HG03045 (cell line): ENCODE data around the gene HGFAC.
A peak's percentile ranks its signal among the peaks of the same experiment; 100 is the strongest.

ENCODE experiments used
- ATAC-seq: cut with Tn5 transposase; IDR thresholded peaks from one replicate; pipeline ENCODE4 v1.9.1; 2021; ENCODE audit warnings: mild to moderate bottlenecking, moderate library complexity; ENCODE audit not compliant: unreplicated experiment

Gene HGFAC

DNA sequence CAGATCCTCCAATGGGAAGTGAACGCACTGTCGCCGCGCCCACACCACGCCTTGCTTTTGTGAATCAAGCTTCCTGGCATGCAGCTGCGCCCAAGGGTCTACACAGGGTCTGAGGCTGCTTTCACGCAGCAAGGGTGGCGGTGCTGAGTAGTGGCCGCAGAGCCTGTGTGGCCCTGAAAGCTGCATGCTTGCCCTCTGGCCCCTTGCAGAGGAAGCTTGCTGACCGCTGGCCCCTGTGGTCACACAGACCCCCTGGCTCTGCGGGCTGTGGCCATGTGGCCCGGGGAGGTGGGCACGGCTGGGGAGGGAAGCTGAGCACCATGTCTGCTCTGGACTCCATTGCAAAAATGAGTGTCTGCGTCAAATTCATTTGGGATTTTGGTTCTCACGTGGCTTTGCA is 30.1 kb downstream of the HGFAC start:
- no peak for ATAC-seq

DNA sequence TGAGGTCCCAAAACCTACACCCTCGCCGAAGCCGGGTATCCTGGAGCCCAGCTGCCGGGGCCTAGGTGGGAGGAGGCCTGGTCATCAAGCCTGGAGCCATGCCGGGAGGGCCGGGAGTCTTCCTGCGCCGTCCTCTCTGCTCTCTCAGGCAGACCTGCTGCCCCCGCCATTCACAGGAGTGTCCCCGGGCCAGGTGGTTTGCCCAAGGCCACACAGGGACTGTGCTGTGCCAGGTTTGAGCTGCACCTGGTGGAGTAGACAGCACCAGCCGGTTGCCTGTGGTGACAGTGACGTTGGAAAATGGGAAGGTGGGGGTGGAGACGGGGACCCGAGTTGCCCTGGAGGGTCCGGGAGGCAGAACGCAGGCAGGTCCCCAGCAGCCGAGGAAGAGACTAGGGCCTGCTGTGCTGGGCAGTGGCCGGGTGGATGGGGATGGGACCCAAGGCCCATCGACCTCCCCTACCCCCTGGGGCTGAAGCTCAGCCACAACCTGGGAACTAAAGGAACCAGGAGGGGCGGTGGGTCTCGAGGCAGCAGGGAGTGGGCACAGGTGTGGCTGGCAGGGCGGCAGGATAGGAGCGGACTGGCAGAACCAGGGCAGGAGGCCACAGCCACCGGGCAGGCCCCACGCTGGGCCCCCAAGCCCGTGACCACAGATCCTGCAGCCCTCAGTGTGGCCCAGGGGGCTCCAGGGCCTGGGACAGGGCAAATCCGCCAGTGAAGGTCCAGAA is 30.8 kb downstream of the HGFAC start:
- ATAC-seq: no peak

DNA sequence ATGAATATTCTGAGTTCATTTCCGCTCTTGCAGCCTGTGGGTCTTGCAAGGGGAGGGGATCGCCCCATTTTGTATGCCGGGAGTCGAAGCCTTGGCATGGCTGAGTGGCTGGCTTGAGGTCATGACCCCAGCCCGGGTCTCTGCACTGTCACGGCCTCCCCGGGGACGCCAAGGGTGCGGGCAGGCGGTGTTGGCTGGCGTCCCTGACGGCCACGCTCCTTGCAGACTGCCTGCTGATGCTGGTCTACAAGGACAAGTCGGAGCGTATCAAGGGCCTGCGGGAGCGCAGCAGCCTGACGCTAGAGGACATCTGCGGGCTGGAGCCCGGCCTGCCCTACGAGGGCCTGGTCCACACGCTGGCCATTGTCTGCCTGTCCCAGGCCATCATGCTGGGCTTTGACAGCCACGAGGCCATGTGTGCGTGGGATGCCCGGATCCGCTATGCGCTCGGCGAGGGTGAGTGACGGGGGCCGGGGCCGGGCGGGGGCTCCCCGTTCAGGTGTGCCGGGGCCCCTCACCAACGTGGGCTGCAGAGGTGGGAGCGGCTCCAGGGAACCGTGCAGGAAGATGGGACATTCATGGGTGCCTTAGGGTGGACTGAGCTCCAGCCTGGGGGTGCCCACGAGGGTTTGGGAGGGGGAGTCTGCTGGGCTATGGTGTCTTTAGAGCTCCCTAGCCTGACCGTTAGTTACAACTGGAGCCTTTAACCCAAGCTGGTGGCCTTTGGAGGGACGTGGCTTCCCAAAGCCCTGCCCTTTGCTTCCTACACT is 31.6 kb downstream of the HGFAC start:
- no peak for ATAC-seq

DNA sequence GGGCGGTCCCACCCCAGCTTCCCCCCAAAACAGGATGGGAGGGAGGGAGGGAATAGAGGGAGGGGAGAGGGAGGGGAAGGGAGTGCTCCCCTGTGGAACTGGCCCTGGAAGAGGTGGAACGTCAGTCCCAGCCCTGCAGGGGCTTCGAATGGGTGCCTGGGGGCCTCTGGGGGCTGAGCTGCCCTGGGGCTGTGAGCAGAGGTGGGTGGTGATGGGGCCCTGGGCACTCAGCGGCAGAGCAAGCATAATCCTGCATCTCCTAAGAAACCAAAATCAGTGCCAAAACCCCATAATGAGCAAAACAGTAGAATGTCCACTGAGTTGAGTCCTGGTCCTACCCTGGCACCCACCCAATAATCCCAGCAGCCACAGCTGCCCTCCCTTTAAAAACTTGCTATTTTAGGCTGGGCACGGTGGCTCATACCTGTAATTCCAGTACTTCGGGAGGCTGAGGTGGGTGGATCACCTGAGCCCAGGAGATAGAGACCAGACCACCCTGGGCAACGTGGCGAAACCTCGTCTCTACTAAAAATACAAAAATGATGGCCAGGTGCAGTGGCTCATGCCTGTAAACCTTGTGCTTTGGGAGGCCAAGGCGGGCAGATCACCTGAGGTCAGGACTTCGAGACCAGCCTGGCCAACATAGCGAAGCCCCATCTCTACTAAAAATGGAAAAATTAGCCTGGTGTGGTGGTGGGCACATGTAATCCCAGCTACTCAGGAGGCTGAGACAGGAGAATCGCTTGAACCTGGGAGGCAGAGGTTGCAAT is 32.4 kb downstream of the HGFAC start:
- ATAC-seq: no peak

GRCh38 chr4:3475041-3475712 is 33.4 kb downstream of the HGFAC start:
- no peak for ATAC-seq

- no peak for ATAC-seq
Measured at GRCh38 chr4:3475713-3476260, 34.0 kb downstream of the HGFAC start.

- ATAC-seq: no peak
Measured at GRCh38 chr4:3476341-3476747, 34.6 kb downstream of the HGFAC start.

DNA sequence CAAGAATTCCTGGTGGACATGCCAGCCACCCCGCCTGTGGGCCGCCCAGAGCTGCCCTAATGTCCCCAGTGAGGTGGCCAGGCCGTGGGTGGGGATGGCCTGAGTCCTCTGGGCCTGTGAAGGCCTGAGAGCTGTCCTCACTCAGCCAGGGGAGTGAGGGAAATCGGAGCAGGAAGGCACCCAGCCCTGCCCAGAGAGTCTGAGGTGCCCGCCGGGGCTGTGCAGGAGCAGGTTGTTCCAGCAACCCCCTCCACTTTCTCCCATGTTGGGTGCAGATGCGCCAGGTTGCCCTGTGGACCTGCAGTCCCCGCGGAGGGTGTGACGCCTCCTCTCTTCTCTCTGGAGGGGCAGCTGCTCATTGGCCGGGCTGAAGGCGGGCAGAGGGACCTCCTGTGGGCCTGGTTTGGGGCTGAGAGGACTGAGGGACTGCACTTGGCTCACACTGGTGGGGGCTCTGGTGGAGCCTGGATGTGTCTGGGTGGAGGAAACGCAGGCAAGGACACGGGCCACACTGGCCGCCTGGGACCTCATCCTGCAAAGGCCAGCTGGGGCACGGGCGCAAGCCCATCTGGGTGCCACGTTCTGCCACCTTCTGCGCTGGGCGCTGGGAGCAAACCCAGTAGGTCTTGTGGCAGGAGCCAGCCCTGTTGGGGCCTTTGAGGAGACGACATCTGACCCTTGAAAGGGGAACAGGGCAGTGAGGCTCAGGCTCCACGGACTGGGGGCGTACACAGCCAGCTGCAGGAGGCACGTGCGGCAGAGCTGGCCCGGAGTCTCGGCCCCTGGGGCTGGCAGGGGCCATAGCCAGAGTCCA is 35.4 kb downstream of the HGFAC start:
- ATAC-seq: no peak

GRCh38 chr4:3477750-3478430 is 36.1 kb downstream of the HGFAC start:
- no peak for ATAC-seq

- ATAC-seq: no peak
Measured at GRCh38 chr4:3478446-3479357, 36.9 kb downstream of the HGFAC start.

- no peak for ATAC-seq
Measured at GRCh38 chr4:3479358-3480101, 37.8 kb downstream of the HGFAC start.

- ATAC-seq: peak; percentile 43
Measured at GRCh38 chr4:3480528-3481112, 38.9 kb downstream of the HGFAC start.

DNA sequence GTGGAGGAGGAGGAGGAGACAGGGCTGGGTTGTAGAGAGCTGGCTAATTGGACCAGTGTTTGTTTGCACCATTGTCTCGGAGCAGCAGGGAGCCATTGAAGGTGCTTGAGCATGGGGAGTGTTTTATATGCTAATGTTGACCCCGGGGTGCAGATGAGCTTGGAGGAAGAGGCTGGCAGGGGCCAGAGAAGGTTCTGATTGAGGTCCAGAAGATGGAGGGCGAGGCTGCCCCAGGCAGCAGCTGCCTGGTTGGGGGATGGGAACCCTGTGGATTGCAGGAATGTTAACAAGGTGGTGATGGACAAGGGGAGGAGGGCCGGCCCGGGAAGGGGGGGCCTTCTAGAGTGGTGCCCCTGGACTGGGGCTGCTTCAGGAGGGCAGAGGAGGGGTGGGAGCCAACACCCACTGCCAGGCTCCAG is 39.4 kb downstream of the HGFAC start:
- ATAC-seq: no peak

- ATAC-seq: no peak
Measured at GRCh38 chr4:3481783-3482393, 40.1 kb downstream of the HGFAC start.

DNA sequence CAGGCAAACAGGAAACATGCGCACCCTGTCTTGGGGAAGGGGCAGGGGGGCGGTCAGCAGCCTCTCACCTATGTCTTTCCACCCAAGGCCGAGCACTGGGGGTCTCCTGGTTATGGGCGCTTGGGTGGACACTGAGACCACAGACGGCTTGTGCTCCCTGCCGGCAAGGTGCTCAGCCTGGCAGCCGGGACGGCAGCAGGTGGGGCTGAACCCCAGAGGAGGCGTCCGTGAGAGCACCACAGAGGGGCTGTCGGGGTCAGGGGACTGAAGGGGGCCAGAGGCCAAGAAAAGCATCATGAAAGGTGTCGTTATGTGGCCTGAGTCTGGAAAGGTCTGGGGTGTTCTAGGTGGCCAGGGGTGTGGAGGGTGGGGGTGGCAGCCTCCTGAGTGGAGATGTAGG is 40.9 kb downstream of the HGFAC start:
- no peak for ATAC-seq

- no peak for ATAC-seq
Measured at GRCh38 chr4:3483471-3483921, 41.7 kb downstream of the HGFAC start.
